ENCODE data around the gene GDAP1L1. TPM values are rescaled to one million over a fixed set of nuclear protein-coding genes. Genes with fewer than 3 reads are reported as not detected.
A peak's percentile ranks its signal among the peaks of the same experiment; 100 is the strongest.

The GDAP1L1 gene
- polyA plus RNA-seq, 2 of the 4 experiments (the other 2 are of a cell fraction), result 0.06 to 0.13 TPM

DNA sequence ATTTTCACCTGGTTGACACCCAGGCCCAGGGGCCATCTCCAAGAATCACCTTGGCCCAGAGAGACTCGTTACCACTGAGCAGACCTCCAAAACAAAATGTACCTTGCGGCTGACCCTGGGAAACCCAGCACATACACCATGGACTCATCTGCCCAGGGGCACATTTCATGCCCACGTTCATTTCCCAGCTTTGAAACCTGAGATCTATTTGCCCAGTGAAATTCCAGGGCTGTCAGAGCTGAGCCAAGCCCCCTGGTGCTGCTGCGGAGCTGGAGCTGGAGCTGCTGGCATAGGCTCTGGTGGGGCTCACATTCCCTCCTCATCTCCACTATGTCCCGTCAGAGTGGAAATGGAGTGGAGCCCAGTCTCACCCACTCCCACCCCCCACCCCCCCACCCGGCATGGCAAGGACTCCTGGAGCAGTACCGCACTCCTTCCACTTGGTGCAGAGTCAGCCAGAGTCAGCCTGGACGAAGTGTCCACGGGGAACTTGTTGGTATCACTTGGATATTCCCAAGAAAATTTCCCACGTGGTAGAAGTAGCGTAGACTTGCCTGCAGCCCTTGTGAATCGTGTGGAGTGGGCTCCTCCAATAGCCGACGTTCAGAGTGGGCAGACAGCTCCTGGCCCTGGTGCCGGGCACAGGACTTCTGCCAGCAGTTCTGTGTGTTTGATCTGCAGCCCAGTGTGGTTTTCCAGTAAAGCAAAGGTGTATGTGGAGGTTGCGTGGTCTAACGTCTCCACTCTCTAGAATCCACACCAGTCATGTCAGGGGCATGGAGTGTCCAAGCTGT lies 18.4 kb upstream of the GDAP1L1 start:
- WGBS (ENCODE audit: missing lambda C conversion rate), result 60% methylated on average over 12 of the region's 17 CpGs
- no peaks in the 10 kb centered on the region for H3K9me3 ChIP-seq
- no peak overlapping the region for H3K4me2 ChIP-seq
- ATAC-seq (peak; percentile 71 to 76; a peak in 4 of 6 replicates), FAIRE-seq (no peak), DNase-seq (ENCODE audit: low read depth in 1 of 2, low spot score in 1 of 2) (no peak)
- H3K4me1 ChIP-seq, result peaks cover 10% of the 10 kb centered on the region
- POLR2A ChIA-PET, result no interaction called here
- TF ChIP-seq ESRRA (IDR thresholded peaks at IDR 0.05; ENCODE audit: borderline replicate concordance, low read length), result no peak
- TF ChIP-seq, protein P1, sequence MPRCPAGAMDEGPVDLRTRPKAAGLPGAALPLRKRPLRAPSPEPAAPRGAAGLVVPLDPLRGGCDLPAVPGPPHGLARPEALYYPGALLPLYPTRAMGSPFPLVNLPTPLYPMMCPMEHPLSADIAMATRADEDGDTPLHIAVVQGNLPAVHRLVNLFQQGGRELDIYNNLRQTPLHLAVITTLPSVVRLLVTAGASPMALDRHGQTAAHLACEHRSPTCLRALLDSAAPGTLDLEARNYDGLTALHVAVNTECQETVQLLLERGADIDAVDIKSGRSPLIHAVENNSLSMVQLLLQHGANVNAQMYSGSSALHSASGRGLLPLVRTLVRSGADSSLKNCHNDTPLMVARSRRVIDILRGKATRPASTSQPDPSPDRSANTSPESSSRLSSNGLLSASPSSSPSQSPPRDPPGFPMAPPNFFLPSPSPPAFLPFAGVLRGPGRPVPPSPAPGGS (IDR thresholded peaks at IDR 0.05), result no peak
- no peak for TF ChIP-seq EP300 (IDR thresholded peaks at IDR 0.05)
- TF ChIP-seq, protein P2, sequence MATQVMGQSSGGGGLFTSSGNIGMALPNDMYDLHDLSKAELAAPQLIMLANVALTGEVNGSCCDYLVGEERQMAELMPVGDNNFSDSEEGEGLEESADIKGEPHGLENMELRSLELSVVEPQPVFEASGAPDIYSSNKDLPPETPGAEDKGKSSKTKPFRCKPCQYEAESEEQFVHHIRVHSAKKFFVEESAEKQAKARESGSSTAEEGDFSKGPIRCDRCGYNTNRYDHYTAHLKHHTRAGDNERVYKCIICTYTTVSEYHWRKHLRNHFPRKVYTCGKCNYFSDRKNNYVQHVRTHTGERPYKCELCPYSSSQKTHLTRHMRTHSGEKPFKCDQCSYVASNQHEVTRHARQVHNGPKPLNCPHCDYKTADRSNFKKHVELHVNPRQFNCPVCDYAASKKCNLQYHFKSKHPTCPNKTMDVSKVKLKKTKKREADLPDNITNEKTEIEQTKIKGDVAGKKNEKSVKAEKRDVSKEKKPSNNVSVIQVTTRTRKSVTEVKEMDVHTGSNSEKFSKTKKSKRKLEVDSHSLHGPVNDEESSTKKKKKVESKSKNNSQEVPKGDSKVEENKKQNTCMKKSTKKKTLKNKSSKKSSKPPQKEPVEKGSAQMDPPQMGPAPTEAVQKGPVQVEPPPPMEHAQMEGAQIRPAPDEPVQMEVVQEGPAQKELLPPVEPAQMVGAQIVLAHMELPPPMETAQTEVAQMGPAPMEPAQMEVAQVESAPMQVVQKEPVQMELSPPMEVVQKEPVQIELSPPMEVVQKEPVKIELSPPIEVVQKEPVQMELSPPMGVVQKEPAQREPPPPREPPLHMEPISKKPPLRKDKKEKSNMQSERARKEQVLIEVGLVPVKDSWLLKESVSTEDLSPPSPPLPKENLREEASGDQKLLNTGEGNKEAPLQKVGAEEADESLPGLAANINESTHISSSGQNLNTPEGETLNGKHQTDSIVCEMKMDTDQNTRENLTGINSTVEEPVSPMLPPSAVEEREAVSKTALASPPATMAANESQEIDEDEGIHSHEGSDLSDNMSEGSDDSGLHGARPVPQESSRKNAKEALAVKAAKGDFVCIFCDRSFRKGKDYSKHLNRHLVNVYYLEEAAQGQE (IDR thresholded peaks at IDR 0.05), result no peak
- no peak overlapping the region for H3K27ac ChIP-seq
- CTCF ChIA-PET, result interaction anchor here (0.9 to 9.4 kb wide), 5 partner anchors 9 to 243 kb away, joined by 3 to 96 read pairs (median 6); partner anchors contain the start of gene FITM2
- H3K4me3 ChIP-seq, result no peak overlapping the region

DNA sequence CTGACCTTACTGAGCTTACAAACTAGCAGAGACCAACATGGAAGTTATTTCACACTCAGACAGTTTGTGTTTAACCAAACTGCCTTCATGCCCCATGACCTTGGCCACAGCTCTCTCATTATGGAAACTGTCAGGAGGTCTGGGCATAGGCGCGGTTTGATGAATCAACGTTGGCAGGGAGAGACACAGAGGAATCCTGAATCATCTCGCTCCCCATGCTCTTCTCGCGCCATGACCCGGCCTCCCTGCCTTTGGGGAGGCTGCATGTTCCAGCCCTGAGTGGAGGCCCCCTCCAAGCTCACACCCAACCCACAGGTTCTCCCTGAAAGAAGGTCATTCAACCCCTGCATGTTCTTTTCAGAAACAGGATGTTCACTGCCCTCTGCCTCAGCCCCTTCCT lies 15.9 kb upstream of the GDAP1L1 start:
- no peaks in the 10 kb centered on the region for H3K9me3 ChIP-seq
- H3K4me2 ChIP-seq, result no peak overlapping the region
- FAIRE-seq (no peak), ATAC-seq (peak; percentile 34 to 54; a peak in 2 of 6 replicates), DNase-seq (ENCODE audit: low read depth in 1 of 2, low spot score in 1 of 2) (peak in 1 of 2 experiments; percentile 32)
- 50% methylated on average over 7 of the region's 7 CpGs for WGBS (ENCODE audit: missing lambda C conversion rate)
- POLR2A ChIA-PET, result no interaction called here
- no peak overlapping the region for H3K27ac ChIP-seq
- CTCF ChIA-PET, result interaction anchor here (0.6 to 9.4 kb wide), 3 partner anchors 12 to 230 kb away, joined by 3 to 96 read pairs (median 6); partner anchors contain the start of gene FITM2
- peaks cover 10% of the 10 kb centered on the region for H3K4me1 ChIP-seq
- no peak overlapping the region for H3K4me3 ChIP-seq
- TF ChIP-seq HOXB5 (CRISPR knock-in tag; IDR thresholded peaks at IDR 0.05), result no peak
- TF ChIP-seq, protein P3, sequence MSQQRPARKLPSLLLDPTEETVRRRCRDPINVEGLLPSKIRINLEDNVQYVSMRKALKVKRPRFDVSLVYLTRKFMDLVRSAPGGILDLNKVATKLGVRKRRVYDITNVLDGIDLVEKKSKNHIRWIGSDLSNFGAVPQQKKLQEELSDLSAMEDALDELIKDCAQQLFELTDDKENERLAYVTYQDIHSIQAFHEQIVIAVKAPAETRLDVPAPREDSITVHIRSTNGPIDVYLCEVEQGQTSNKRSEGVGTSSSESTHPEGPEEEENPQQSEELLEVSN (IDR thresholded peaks at IDR 0.05; ENCODE audit: borderline replicate concordance, low read depth), result no peak
- no peak for TF ChIP-seq GATA3 (IDR thresholded peaks at IDR 0.05; ENCODE audit: borderline replicate concordance)
- no peak for TF ChIP-seq PHF8 (IDR thresholded peaks at IDR 0.05; ENCODE audit: borderline replicate concordance, low read depth)
- TF ChIP-seq TFCP2L1 (CRISPR knock-in tag; IDR thresholded peaks at IDR 0.05), result no peak
- TF ChIP-seq NFE2L2 (conservative IDR thresholded peaks at IDR 0.05; ENCODE audit: low read length), result no peak
- no peak for TF ChIP-seq CBX8 (IDR thresholded peaks at IDR 0.05)
- TF ChIP-seq POLR2A (IDR thresholded peaks at IDR 0.05; ENCODE audit: low read length), result no peak
- TF ChIP-seq RCOR1 (IDR thresholded peaks at IDR 0.05; ENCODE audit: low read depth, low read length), result no peak
- TF ChIP-seq JUN (IDR thresholded peaks at IDR 0.05), result no peak
- TF ChIP-seq HEYL (CRISPR knock-in tag; IDR thresholded peaks at IDR 0.05), result no peak
- TF ChIP-seq, protein P4, sequence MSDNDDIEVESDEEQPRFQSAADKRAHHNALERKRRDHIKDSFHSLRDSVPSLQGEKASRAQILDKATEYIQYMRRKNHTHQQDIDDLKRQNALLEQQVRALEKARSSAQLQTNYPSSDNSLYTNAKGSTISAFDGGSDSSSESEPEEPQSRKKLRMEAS (IDR thresholded peaks at IDR 0.05), result no peak
